GM18907 (cell line): ENCODE data around the gene HS3ST4.

Experiments
- ATAC-seq: cut with Tn5 transposase; IDR thresholded peaks from one replicate; pipeline ENCODE4 v1.9.1; 2021; ENCODE audit warnings: mild to moderate bottlenecking, moderate library complexity; ENCODE audit not compliant: unreplicated experiment

HS3ST4 gene

DNA sequence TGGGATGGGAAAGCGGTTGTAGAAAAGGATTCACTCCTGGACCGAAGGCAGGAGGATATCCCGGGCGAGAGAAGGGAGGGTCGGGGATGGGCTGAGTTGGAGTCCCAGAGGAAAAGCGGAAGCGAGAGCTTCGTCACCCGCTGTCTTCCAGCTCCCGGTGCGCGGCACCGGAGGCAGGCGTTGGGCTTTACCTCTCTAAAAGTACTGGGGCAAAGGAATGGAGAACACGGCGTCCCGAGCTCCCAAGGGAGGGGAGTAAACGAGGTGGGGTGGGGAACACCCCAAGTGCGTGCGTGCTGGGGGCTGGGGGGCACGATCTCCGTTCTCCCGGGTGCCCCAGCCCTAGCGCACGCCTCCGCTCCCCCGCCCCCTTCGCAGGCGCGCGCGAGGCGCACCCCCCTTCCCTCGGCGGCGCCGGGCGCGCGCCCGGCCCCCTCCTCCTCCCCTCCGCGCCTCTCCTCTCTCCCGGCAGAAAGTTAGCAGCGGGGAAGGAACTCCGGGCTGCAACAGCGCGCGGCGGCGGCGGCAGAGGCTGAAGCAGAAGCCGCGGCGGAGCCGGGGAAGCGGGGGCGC is at the start of gene HS3ST4:
Gene HS3ST4 (plus strand): TSS at position 441 of the 573 bp plus-strand sequence.
- no peak for ATAC-seq

DNA sequence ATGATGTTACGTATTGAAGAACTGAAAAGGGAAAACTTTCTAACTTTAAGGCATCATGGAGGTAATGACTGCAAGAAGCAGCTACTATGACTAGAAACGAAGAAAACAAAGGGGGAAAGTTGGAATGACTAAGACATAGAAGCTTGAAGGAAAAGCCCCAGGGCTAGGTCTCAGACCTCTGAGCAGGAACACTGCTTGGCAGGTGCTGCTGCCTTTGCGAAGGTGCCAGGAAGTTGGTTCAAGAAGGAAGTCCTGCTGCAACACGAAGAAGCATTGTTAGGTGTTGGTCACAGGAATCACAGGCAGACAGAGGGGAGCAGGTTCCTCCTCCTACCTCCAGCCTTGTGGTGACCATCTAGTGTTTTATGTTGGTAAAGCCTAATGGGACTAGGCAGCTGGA is 48.1 kb upstream of the HS3ST4 start:
- ATAC-seq = no peak

GRCh38 chr16:25656639-25657038 is 35.1 kb upstream of the HS3ST4 start:
- ATAC-seq = no peak

DNA sequence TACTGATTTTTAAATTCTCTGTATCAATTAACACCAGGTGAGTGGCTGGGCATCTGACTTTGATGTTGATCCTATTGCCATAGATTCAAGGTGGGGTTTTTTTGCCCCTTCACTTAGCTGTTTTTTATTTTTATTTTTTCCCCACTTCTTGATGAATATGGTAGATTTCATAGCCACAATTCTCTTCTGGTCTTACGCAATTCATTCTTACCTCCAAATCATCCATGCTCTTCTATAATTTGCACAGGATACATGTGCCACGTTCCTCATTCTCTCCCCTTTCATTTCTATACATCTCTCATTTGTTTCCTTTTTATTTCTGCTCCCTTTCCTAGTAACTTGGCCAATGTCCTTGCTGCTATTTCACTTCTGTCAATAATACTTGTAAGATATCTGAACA is 14.9 kb upstream of the HS3ST4 start:
- ATAC-seq = no peak

GRCh38 chr16:25679511-25679910 is 12.2 kb upstream of the HS3ST4 start:
- no peak for ATAC-seq

DNA sequence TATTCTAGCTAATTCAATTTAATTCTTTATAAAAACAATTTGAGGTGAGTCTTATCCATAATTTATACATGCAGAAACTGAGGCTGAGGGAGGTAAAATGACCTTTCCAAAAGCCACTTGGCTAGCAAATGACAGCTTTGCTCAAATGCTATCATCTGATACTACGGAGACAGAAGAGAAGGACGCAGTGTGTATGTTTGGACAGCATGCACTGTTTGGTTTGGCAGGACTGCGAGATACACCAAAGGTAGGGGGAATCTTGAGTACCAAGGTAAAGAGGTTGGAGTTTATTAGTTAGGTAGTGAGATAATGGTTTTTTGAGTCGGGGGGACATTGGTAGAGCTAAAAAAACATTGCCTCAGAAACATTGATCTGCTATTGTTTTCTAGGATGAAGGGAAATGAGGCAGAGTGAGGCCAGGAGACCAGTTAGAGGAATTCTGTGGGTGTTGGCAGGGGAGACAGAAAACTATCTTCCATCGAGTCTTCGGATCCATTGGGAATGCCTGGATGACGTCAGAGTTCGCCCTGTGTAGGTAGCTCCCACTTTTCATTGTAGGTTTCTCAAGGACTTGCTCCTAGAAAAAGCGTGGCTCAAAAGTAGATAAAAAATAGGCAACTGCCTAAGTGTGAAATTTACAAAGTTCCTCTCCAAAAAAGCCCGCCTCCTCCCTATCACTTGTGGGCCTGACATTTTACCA is 2.5 kb upstream of the HS3ST4 start:
- ATAC-seq = no peak

DNA sequence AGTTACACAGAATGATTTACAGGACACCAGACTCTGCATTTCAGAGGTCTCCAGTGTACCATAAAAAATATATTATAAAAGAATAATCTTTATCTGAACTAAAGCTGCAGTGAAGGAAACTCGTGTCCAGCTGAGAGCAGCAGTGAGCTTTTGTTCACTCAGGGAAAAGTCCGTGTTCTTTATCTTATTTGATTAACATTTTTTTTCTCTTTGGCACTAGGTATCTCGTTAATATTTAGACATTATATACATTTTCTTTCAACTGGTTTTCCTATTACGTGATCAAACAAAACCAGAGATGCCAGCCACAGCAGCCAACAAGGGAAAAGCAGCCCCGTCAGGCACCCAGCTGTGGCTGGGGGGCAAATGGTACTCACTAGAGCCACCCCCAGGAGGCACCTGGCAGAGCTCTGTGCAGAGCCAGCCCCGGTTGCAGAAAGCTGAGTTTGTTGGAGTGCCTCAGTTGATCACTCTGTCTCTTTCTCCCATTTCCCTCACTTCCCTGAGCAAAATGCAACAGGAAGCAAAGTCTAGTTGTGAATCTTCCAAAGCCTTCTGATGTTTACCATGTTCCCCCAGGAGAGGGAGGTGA is 1.1 kb upstream of the HS3ST4 start:
- no peak for ATAC-seq

- no peak for ATAC-seq
These were observed 587 bp downstream of the HS3ST4 start for GRCh38 chr16:25692351-25692741.

DNA sequence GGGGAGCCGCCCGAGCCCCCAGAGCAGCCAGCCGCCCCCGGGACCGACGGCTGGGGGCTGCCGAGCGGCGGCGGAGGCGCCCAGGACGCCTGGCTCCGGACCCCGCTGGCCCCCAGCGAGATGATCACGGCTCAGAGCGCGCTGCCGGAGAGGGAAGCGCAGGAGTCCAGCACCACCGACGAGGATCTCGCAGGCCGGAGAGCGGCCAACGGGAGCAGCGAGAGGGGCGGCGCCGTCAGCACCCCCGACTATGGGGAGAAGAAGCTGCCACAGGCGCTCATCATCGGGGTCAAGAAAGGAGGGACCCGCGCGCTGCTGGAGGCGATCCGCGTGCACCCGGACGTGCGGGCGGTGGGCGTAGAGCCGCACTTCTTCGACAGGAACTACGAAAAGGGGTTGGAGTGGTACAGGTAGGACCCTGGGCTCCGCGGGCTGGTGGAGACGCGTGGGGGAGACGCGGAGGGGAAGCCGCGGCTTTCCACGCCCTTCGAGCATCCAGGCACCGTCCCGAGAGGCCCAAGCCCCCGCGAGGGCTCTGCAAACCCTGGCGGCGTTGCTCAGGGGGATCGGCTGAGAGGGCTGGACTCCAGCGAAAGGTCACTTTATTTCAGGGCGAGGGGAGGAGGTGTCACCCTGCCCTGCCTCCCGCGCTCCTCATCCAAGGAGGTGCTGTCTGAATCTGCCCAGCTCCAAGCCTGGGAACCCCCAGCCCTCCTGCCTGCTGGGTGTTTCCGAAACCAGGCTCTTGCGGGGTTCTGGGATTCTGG is 1.2 kb downstream of the HS3ST4 start:
- ATAC-seq = no peak

- ATAC-seq = no peak
These were observed 1.9 kb downstream of the HS3ST4 start for GRCh38 chr16:25693631-25694030.

- no peak for ATAC-seq
These were observed 7.3 kb downstream of the HS3ST4 start for GRCh38 chr16:25699069-25699468.

DNA sequence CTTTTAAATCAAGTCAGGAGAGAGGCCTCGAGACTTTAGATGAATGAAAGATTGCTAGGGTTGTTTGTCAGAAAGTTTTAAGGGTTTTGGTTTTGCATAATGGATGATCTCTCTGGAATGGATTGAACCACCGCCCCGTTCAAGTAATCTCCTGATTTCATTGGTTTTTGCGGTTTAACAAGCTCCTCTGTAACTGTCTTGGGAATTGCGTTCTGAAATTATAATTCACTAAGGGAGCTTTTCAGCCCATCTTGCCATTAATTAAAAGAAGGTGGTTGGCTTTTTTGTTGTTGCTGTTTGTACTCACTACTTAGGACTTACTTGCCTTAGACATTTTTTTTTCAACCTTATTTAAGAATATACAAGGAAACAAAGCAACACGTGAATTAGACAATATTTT is 8.8 kb downstream of the HS3ST4 start:
- no peak for ATAC-seq

DNA sequence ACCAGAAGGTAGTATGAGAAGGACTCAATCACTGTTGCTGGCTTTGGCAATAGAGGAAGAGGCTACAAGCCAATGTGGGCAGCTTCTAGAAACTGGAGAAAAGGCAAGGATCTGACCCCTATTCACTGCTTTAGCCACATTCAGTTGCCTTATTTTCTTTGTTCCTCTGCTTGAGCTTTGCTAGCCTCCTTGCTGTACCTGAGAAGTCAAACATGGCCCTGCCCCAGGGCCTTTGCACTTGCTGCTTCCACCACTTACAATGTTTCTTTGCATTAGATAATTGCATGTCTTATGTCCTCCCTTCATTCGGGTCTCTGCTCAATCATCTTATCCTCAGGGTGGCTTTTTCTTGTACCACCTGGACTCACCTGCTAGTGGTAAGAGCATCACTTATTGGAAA is 15.8 kb downstream of the HS3ST4 start:
- ATAC-seq = no peak

DNA sequence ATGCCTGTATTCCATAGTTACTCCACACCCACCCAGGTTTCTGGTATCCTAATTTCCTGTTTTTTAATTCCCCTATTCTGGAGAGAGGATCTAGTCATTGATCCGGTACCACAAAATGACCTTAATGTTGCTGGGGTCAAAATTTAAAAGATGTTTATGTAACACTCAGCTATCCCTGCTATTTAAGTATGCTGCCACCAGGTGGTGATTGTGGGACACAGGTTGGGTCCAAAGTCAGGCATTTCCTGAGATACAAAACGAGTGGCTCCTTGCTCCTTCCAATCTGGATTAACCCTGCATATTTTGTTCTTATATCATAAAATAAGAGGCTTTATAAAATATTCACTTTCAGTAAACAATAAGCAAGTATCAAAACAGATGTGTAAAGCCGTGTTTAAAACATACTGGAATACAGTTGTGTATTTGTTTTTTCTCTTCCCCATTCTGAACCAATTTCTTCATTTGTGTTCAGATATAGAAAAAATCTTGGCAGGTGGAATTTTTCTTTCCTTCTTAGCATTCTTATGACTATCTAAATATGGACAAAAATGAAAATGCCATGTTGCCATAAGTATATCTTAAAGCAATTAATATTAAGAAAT is 16.3 kb downstream of the HS3ST4 start:
- ATAC-seq = no peak

DNA sequence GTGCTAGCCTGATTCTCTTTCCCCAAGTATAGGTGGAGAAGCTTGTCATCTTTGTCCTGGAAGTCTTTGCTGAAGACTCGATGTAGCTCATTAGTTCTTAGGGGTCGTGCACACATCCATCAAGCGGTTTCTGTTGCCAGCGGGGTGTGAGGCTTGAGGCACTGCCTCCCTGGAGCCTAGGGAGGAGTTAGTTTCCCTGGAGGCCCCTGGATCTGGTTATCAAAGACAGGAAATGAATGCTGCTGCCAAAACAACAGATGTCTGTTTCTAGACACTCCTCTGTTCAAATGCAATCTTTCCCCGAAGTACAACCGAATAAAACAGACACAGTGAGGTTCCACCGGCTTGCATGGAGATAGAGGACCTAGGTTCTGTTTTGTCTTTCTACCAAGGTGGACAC is 17.5 kb downstream of the HS3ST4 start:
- no peak for ATAC-seq

GRCh38 chr16:25713785-25714570 is 22.2 kb downstream of the HS3ST4 start:
- no peak for ATAC-seq

DNA sequence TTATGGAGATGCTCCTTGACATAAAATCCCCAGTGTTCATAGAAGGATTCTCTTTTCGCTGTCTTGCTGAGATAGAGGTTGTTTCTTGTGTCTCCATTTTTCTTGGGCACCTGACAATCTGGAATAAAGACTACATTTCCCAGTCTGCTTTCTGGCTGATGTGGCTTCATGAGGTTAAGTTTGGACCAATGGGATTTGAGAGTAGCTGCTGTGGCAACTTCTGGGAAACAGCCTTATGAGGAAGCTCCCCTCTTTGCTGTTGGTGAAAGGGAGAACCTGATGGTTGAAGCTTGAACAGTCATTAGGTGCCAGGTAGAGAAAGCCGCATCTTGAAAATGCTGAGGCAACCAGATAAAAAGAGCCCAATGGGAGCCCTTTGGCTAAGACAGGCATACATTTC is 24.4 kb downstream of the HS3ST4 start:
- no peak for ATAC-seq

GRCh38 chr16:25721439-25721838 is 29.7 kb downstream of the HS3ST4 start:
- no peak for ATAC-seq

- ATAC-seq = no peak
These were observed 34.8 kb downstream of the HS3ST4 start for GRCh38 chr16:25726430-25727098.
